PFSK-1 (cell line): ENCODE data around the gene RANBP2.

Source experiments
- FOXP2 ChIP-seq: optimal IDR thresholded peaks from 2 replicates; pipeline ENCODE3; 2011; ENCODE audit warnings: borderline replicate concordance, control low read depth, inconsistent platforms; ENCODE audit not compliant: insufficient read depth; ENCODE audit errors: extremely low read length, extremely low read depth
- POLR2AphosphoS5 ChIP-seq: IDR thresholded peaks from 2 replicates; pipeline ENCODE4 v1.6.1; 2012; ENCODE audit warnings: low read depth, mild to moderate bottlenecking, control low read depth, low read length, moderate library complexity
- SIN3A ChIP-seq: IDR thresholded peaks from 2 replicates; pipeline ENCODE4 v1.6.1; 2012; ENCODE audit warnings: mild to moderate bottlenecking, low read length, moderate library complexity, borderline replicate concordance; ENCODE audit not compliant: insufficient read depth
- TAF1 ChIP-seq: IDR thresholded peaks from 2 replicates; pipeline ENCODE4 v1.6.1; 2012; ENCODE audit warnings: low read length, control low read depth, borderline replicate concordance; ENCODE audit not compliant: insufficient read depth
- TF ChIP-seq, protein P1 (sequence below), 2 experiments: IDR thresholded peaks; 2 replicates each; pipeline versions ENCODE4 v1.6.1 to v1.8.0; 2011 to 2012; ENCODE audit warnings: low read depth in 2 of 2, low read length in 2 of 2, control low read depth in 1 of 2, inconsistent platforms in 1 of 2, mild to moderate bottlenecking in 1 of 2, moderate library complexity in 1 of 2; ENCODE audit not compliant: insufficient read depth in 1 of 2

The RANBP2 gene

DNA sequence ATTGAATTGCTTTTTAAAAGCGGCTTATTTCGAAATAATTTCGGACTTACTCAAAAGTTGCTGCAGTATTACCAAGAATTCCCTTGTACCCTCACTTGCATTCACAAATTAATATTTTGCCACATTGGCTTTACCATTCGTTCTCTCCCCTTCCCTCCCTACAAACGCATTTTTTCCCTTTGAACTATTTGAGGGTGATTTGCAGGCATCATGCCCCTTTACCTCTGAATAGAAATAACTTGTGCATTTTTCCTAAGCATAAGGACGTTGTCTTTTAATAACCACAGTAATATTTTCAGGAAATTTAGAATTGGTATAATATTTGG is 67.9 kb downstream of the RANBP2 start:
- TF ChIP-seq SIN3A (no peak), FOXP2 (no peak)

DNA sequence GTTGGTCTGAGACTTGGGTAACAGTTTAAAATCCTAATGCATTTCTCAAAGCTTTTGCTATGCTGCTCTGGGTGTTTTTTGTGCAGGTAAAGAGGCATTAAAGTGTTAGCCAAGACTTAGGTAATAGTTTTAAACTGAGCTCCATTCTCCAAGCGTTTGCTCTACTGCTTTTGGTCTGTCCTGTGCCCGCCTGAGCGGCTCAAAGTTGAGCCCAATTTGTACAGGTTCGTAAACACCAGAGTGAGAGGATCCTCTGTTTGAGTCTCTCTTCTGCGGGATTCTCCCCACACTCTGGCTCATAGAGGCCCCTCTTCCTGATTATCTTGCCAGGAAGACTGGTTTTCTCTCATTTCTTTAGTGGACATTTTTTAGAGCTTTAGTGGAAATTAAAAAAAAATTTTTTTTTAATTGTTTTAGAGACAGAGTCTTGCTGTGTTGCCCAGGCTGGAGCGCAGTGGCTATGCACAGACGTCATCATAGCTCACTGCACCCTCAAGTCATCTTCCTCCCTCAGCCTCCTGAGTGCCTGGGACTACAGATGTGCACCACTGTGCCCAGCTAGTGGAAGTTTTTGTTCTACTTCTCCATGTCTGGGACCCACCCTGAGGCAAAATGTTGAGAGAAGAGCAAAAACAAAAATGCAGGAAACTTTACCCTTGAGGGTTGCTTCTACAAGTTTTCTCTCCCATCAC is 83.9 kb downstream of the RANBP2 start:
- TF ChIP-seq POLR2AphosphoS5, result no peak
- no peak for TF ChIP-seq FOXP2
- TF ChIP-seq, protein P1, sequence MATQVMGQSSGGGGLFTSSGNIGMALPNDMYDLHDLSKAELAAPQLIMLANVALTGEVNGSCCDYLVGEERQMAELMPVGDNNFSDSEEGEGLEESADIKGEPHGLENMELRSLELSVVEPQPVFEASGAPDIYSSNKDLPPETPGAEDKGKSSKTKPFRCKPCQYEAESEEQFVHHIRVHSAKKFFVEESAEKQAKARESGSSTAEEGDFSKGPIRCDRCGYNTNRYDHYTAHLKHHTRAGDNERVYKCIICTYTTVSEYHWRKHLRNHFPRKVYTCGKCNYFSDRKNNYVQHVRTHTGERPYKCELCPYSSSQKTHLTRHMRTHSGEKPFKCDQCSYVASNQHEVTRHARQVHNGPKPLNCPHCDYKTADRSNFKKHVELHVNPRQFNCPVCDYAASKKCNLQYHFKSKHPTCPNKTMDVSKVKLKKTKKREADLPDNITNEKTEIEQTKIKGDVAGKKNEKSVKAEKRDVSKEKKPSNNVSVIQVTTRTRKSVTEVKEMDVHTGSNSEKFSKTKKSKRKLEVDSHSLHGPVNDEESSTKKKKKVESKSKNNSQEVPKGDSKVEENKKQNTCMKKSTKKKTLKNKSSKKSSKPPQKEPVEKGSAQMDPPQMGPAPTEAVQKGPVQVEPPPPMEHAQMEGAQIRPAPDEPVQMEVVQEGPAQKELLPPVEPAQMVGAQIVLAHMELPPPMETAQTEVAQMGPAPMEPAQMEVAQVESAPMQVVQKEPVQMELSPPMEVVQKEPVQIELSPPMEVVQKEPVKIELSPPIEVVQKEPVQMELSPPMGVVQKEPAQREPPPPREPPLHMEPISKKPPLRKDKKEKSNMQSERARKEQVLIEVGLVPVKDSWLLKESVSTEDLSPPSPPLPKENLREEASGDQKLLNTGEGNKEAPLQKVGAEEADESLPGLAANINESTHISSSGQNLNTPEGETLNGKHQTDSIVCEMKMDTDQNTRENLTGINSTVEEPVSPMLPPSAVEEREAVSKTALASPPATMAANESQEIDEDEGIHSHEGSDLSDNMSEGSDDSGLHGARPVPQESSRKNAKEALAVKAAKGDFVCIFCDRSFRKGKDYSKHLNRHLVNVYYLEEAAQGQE (IDR thresholded peaks at IDR 0.05; ENCODE audit: insufficient read depth in 1 of 2, low read depth in 2 of 2, low read length in 2 of 2), result no peak
- TF ChIP-seq TAF1, result no peak
- TF ChIP-seq SIN3A, result no peak

DNA sequence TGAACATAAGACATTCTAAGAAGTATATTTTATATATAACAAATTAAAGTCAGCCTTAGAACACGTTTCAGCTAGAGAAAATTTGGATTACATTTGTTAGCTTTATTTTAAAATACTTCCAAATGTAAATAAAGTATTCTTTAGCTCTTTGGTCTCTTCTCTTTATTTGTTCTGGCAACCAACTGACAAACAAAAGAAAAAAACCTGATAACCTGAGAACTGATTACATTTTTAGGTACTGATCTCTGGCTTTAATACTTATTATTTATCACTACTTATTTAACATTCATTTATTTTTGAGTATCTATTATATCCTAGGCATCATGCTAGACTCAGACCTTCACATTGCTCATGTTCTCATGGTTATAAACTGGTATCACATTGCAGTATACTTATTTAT is 85.8 kb downstream of the RANBP2 start:
- TF ChIP-seq, protein P1 (IDR thresholded peaks at IDR 0.05; ENCODE audit: insufficient read depth in 1 of 2, low read depth in 2 of 2, low read length in 2 of 2), result no peak
- TF ChIP-seq SIN3A, result no peak
- no peak for TF ChIP-seq TAF1
- TF ChIP-seq POLR2AphosphoS5, result no peak
- no peak for TF ChIP-seq FOXP2

GRCh38 chr2:108805782-108806181 is 86.5 kb downstream of the RANBP2 start:
- TF ChIP-seq FOXP2 (no peak), POLR2AphosphoS5 (no peak), SIN3A (no peak), TAF1 (no peak)
- TF ChIP-seq, protein P1 (IDR thresholded peaks at IDR 0.05; ENCODE audit: insufficient read depth in 1 of 2, low read depth in 2 of 2, low read length in 2 of 2), result no peak

DNA sequence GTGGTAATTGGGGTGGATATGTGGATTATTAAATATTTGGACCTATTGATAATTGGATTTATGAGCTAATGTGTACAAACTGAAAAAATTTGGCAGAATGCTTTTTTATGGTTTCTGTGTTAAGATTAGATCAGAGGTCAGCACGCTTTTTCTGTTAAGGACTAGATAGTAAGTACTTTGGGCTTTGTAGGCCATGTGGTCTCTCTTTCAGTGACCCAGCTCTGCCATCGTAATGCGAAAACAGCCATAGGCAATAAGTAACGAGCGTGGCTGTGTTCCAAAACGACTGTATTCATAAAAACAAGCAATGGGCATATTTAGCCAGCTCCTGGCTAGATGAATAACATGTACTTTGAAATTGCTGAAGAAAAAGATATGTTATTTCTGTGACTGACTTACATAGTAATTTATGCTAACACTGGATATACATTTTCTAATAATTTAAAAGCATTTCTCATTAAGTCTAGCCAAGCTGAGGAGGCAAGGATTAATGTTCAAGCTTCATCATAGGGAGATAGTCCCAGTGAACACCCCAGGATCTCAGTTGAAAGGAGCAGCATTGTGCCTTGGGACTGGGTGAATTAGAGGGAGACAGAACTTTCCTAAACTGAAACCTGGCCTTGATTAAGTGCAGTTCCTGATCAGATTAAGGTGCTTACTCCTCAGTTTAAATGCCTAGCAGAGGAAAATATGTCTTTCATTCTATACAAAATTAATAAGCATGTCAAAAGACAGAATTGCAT is 87.3 kb downstream of the RANBP2 start:
- no peak for TF ChIP-seq POLR2AphosphoS5
- no peak for TF ChIP-seq SIN3A
- no peak for TF ChIP-seq TAF1
- TF ChIP-seq FOXP2, result no peak

- TF ChIP-seq TAF1, result no peak
- TF ChIP-seq SIN3A, result no peak
- TF ChIP-seq FOXP2, result no peak
- TF ChIP-seq POLR2AphosphoS5, result no peak
- TF ChIP-seq, protein P1 (IDR thresholded peaks at IDR 0.05; ENCODE audit: insufficient read depth in 1 of 2, low read depth in 2 of 2, low read length in 2 of 2), result no peak
Observed at GRCh38 chr2:108809936-108810335, 90.7 kb downstream of the RANBP2 start.
